Tibial nerve (tissue), 4 donors: ENCODE data around the gene FBXL15. TPM values are rescaled to one million over a fixed set of nuclear protein-coding genes. Genes with fewer than 3 reads are reported as not detected.
A peak's percentile ranks its signal among the peaks of the same experiment; 100 is the strongest.

Experiments used
- DNase-seq, 2 donors: peaks; one replicate each; pipeline ENCODE4 v3.0.0-alpha.2; 2019; ENCODE audit warnings: low spot score in 2 of 2
- H3K27ac ChIP-seq, 4 donors: fragments of 200-600 bp; sonication (generic) in 3 of 4; one replicate each; pipeline ENCODE4 v1.5.1; 2017 to 2019; ENCODE audit warnings: mild to moderate bottlenecking in 1 of 4
- H3K27me3 ChIP-seq, 2 donors: fragments of 200-600 bp; sonication (generic) in 1 of 2; one replicate each; pipeline versions ENCODE4 v1.5.1 to v1.6.0; 2017 to 2019
- H3K36me3 ChIP-seq, 3 donors: fragments of 200-600 bp; sonication (generic); one replicate each; pipeline ENCODE4 v1.5.1; 2018 to 2019
- H3K4me1 ChIP-seq, 4 donors: fragments of 200-600 bp; sonication (generic) in 3 of 4; one replicate each; pipeline ENCODE4 v1.5.1; 2017 to 2019
- H3K4me3 ChIP-seq, 4 donors: fragments of 200-600 bp; sonication (generic) in 3 of 4; one replicate each; pipeline ENCODE4 v1.5.1; 2017 to 2019; ENCODE audit warnings: mild to moderate bottlenecking in 1 of 4, moderate library complexity in 1 of 4
- H3K9me3 ChIP-seq, 4 donors: fragments of 200-600 bp; sonication (generic) in 3 of 4; one replicate each; pipeline ENCODE4 v1.5.1; 2017 to 2019
- CTCF ChIP-seq, 5 experiments: fragments of 200-600 bp in 3 of 5; fragments of 450-650 bp in 2 of 5; sonication (generic) in 3 of 5; IDR thresholded peaks; one replicate each; pipeline ENCODE4 v1.5.1; 2016 to 2019; ENCODE audit warnings: antibody characterized with exemption in 5 of 5, mild to moderate bottlenecking in 3 of 5, moderate library complexity in 2 of 5
- EP300 ChIP-seq, 2 donors: sonication (generic); formaldehyde crosslinking; IDR thresholded peaks; one replicate each; pipeline ENCODE4 v1.6.1; 2017; ENCODE audit warnings: antibody characterized with exemption in 2 of 2, mild to moderate bottlenecking in 1 of 2
- POLR2A ChIP-seq, 2 donors: fragments of 450-650 bp; IDR thresholded peaks; one replicate each; pipeline ENCODE4 v1.6.1; 2017; ENCODE audit warnings: antibody characterized with exemption in 2 of 2, mild to moderate bottlenecking in 2 of 2, moderate library complexity in 2 of 2
- WGBS, 2 donors: methylation state at CpG; one replicate each; pipeline ENCODE4 v1.1.5; 2018; 5-methylcytosine and 5-hydroxymethylcytosine counted together
- total RNA-seq, 4 donors: library from RNA; depleted of rRNA; stranded (reverse); fragments of >200 nt; gene quantifications; one replicate each; pipeline ENCODE4 v1.1.0, GENCODE V29; 2016

FBXL15 gene
- total RNA-seq, 4 donors from 2014 or later = 25.8 to 51.1 (median 46.2) TPM

DNA sequence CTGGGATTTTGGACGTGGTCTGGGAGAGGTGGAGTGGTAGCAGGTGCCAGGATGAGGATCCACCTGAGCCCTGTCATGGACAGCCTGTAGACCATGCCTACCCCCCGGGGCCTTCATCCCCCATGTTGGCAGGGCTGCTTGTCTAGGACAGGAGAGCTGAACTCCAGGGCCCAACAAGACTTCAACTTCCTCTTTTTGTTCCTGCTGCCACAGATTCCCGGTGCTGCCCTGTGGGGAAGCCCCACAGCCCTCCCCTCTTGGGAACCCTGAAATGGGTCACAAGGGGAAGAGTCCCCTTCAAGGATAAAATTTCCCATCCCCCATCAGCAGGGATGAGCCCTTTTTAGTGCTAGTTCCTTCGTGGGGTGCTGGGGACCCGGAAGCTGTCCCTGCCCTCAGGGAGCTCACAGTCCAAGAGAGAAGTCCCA, 13.0 kb downstream of the FBXL15 start:
- Histone ChIP-seq H3K4me3 (no peak overlapping the region), H3K9me3 (no peaks in the 10 kb centered on the region), H3K4me1 (peaks cover 0 to 46% (median 15%) of the 10 kb centered on the region in 4 donors), H3K36me3 (no peaks in the 10 kb centered on the region), H3K27ac (no peak overlapping the region), H3K27me3 (peaks cover 0 to 25% of the 10 kb centered on the region in 2 donors)
- no peak for DNase-seq
- 52 to 70% methylated on average over 4 to 5 of the region's 5 CpGs for WGBS, 2 donors
- TF ChIP-seq POLR2A (IDR thresholded peaks at IDR 0.05) (no peak), CTCF (IDR thresholded peaks at IDR 0.05) (no peak), EP300 (IDR thresholded peaks at IDR 0.05) (no peak)

DNA sequence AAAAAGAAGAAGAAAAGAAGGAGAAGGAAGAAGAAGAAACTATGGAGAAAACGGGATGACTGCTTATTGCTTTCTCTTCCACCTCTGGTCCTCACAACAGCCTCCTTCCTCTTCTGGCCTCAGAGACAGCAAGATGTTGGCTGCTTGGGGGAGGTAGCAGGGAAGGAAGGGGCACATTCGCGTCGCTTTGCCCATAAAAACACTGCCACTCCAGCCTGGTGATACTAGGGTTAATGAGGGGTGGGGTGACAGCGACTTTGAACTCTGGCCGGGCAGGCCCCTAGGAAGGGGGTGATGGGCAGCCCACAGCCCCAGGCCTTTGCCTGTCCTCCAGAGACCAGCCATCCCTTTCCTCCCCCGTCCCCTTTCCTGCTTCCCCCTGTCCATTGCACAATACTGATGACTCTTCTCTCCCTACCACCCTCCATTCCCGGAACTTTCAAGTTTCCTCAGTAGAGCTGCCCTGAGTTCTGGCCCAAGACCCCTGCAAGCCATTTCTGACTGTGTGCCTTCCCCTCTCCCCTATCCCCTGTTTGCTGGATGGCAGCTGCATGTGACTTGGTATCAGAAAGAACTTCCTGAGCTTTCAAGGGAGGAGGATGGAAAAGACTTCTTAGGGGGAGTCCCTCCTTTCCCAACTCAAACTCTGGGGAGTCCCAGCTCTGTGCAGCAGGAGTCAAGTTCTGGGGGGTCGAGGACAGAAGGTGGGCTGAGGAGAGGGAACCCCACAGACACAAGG, 13.9 kb downstream of the FBXL15 start:
- H3K27ac ChIP-seq = peak overlapping the region in 1 of 4 donors; percentile 60
- no peak overlapping the region for H3K4me3 ChIP-seq
- DNase-seq = no peak
- TF ChIP-seq POLR2A (IDR thresholded peaks at IDR 0.05) (no peak), CTCF (IDR thresholded peaks at IDR 0.05) (no peak), EP300 (IDR thresholded peaks at IDR 0.05) (no peak)
- H3K27me3 ChIP-seq = peaks cover 0 to 25% of the 10 kb centered on the region in 2 donors
- H3K9me3 ChIP-seq = no peaks in the 10 kb centered on the region
- WGBS, 2 donors = 15 to 18% methylated on average over 9 of the region's 9 CpGs
- no peaks in the 10 kb centered on the region for H3K36me3 ChIP-seq
- peaks cover 0 to 46% (median 15%) of the 10 kb centered on the region in 4 donors for H3K4me1 ChIP-seq

DNA sequence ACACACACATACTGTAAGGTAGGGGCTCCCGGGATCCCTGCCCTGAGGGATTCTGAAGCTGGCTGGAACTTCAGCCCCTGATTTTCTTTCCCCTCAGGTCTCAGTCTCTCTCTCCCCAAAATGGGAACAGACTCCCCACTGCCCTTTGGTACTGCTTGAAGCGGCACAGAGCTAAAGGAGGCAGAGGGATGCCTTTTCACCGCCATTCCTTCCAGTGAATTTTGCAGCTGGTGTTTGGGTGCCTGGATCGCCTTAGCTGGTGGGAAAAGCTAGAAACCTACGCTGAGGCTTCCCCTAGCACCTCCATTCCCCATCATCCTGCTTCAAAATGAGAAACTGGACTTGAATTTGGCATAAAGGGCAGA, 14.5 kb downstream of the FBXL15 start:
- peak overlapping the region in 3 of 4 donors; percentile 11 to 22 (median 15) for H3K4me3 ChIP-seq
- WGBS, 2 donors = 46 to 50% methylated on average over 5 of the region's 5 CpGs
- H3K27ac ChIP-seq = peak overlapping the region in 1 of 4 donors; percentile 60
- H3K36me3 ChIP-seq = no peaks in the 10 kb centered on the region
- no peak for DNase-seq
- no peaks in the 10 kb centered on the region for H3K9me3 ChIP-seq
- no peak for TF ChIP-seq CTCF (IDR thresholded peaks at IDR 0.05)
- TF ChIP-seq EP300 (IDR thresholded peaks at IDR 0.05) = no peak
- no peak for TF ChIP-seq POLR2A (IDR thresholded peaks at IDR 0.05)
- peaks cover 0 to 25% of the 10 kb centered on the region in 2 donors for H3K27me3 ChIP-seq
- H3K4me1 ChIP-seq = peaks cover 0 to 46% (median 15%) of the 10 kb centered on the region in 4 donors

GRCh38 chr10:102435529-102436233, 15.0 kb downstream of the FBXL15 start:
- H3K4me1 ChIP-seq = peaks cover 0 to 45% (median 15%) of the 10 kb centered on the region in 4 donors
- H3K4me3 ChIP-seq = peak overlapping the region in 3 of 4 donors; percentile 11 to 22 (median 15)
- 3 to 11% methylated on average over 9 to 10 of the region's 14 CpGs for WGBS, 2 donors
- H3K9me3 ChIP-seq = no peaks in the 10 kb centered on the region
- no peaks in the 10 kb centered on the region for H3K36me3 ChIP-seq
- no peak for TF ChIP-seq EP300 (IDR thresholded peaks at IDR 0.05)
- TF ChIP-seq POLR2A (IDR thresholded peaks at IDR 0.05) = no peak
- TF ChIP-seq CTCF (IDR thresholded peaks at IDR 0.05) = no peak
- peak overlapping the region in 1 of 4 donors; percentile 60 for H3K27ac ChIP-seq
- no peak for DNase-seq
- H3K27me3 ChIP-seq = peaks cover 0 to 25% of the 10 kb centered on the region in 2 donors

GRCh38 chr10:102436312-102436711, 15.7 kb downstream of the FBXL15 start:
- Histone ChIP-seq H3K36me3 (no peaks in the 10 kb centered on the region), H3K4me3 (no peak overlapping the region), H3K27ac (no peak overlapping the region), H3K9me3 (no peaks in the 10 kb centered on the region), H3K4me1 (peaks cover 0 to 39% (median 15%) of the 10 kb centered on the region in 4 donors), H3K27me3 (peaks cover 0 to 25% of the 10 kb centered on the region in 2 donors)
- DNase-seq = no peak
- 89 to 90% methylated on average over 6 of the region's 6 CpGs for WGBS, 2 donors
- TF ChIP-seq CTCF (IDR thresholded peaks at IDR 0.05) (no peak), POLR2A (IDR thresholded peaks at IDR 0.05) (no peak), EP300 (IDR thresholded peaks at IDR 0.05) (no peak)
